ENCODE data around the gene YTHDC1.

DNA sequence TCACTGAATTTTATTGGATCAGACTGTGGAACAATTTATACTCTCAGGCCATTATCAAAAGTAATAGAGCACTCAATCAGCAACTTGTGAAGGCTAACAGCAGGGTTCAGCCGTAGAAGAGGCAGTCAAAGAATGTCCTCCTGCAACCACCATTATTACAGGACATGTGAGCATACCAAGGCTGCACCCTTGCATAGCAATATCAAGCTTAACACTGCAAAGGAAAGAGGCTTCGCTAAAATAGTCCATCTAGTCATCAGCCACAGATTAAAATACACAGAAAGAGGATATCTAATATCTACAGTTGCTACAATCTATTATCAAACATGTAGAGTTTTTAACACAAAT is 61.5 kb downstream of the YTHDC1 start:
- TF ChIP-seq EZH2phosphoT487 (IDR thresholded peaks at IDR 0.05; ENCODE audit: insufficient read depth, low read depth), result no peak
- TF ChIP-seq EZH2 (IDR thresholded peaks at IDR 0.05; ENCODE audit: insufficient read depth, poor library complexity, severe bottlenecking), result no peak

Measured in GM23248 (cell line).